Spinal cord (tissue), 10 donors: ENCODE measurements around the gene PRR5. TPM values are rescaled to one million over a fixed set of nuclear protein-coding genes. Genes with fewer than 3 reads are reported as not detected.

Experiments
- DNase-seq, 6 donors: peaks; one replicate each; pipeline versions ENCODE4 v3.0.0 to v3.0.0-alpha.2; 2013 to 2015; ENCODE audit warnings: low spot score in 6 of 6, low read depth in 4 of 6
- H3K27ac ChIP-seq: one replicate; pipeline ENCODE4 v1.5.1; 2013; ENCODE audit warnings: low read depth, low read length, control low read depth
- H3K27me3 ChIP-seq: one replicate; pipeline ENCODE4 v1.6.1; 2013; ENCODE audit warnings: low read length; ENCODE audit not compliant: control insufficient read depth, insufficient read depth
- H3K36me3 ChIP-seq: one replicate; pipeline ENCODE4 v1.6.1; 2013; ENCODE audit warnings: low read length; ENCODE audit not compliant: control insufficient read depth, insufficient read depth
- H3K4me1 ChIP-seq: one replicate; pipeline ENCODE4 v1.6.1; 2013; ENCODE audit warnings: low read length; ENCODE audit not compliant: control insufficient read depth, insufficient read depth
- H3K4me3 ChIP-seq: one replicate; pipeline ENCODE4 v1.5.1; 2013; ENCODE audit warnings: low read depth, low read length, control low read depth
- H3K9me3 ChIP-seq: one replicate; pipeline ENCODE4 v1.6.1; 2013; ENCODE audit warnings: low read length; ENCODE audit not compliant: control insufficient read depth, insufficient read depth
- WGBS: methylation state at CpG from one replicate; pipeline ENCODE4 v1.1.5; 2013; ENCODE audit warnings: missing lambda C conversion rate; ENCODE audit not compliant: insufficient coverage; 5-methylcytosine and 5-hydroxymethylcytosine counted together
- polyA plus RNA-seq, 2 donors: library from polyadenylated mRNA; unstranded; fragments of 120-200 nt; gene quantifications; one replicate each; pipeline ENCODE4 v1.2.1, GENCODE V29; 2013; ENCODE audit not compliant: insufficient read length in 2 of 2
- total RNA-seq, 2 donors: library from RNA; depleted of rRNA in 1 of 2; stranded (reverse); fragments of 120-200 nt in 1 of 2; fragments of >200 nt in 1 of 2; gene quantifications; one replicate each; pipeline versions ENCODE4 v1.2.3 to v1.2.4, GENCODE V29; 2013 to 2014
- donor health status: healthy.

PRR5 gene
- total and polyA plus RNA-seq, 4 donors: 12.1 to 35.2 (median 20.9) TPM

DNA sequence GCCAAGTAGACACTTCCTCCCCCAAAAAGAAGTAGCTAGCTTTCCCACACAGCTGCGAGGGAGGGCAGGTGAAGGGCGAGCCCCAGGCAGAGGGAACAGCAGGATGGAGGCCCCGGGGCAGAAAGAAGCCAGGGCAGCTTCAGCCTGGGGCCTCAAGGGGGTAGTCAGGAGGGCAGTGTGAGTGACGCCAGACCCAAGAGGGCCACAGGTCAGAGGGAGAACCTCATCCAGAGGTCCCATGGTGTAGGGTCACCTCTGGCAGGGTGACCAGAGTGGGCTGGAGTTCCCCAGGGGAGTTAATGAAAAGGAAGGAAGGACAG lies 9.2 kb downstream of the PRR5 start:
- DNase-seq: no peak
- no peak overlapping the region for H3K4me3 ChIP-seq
- no peaks in the 10 kb centered on the region for H3K27me3 ChIP-seq
- H3K36me3 ChIP-seq: peaks cover 39% of the 10 kb centered on the region
- no peak overlapping the region for H3K27ac ChIP-seq
- 74% methylated on average over 4 of the region's 4 CpGs for WGBS
- H3K4me1 ChIP-seq: peaks cover 6% of the 10 kb centered on the region
- H3K9me3 ChIP-seq: no peaks in the 10 kb centered on the region

DNA sequence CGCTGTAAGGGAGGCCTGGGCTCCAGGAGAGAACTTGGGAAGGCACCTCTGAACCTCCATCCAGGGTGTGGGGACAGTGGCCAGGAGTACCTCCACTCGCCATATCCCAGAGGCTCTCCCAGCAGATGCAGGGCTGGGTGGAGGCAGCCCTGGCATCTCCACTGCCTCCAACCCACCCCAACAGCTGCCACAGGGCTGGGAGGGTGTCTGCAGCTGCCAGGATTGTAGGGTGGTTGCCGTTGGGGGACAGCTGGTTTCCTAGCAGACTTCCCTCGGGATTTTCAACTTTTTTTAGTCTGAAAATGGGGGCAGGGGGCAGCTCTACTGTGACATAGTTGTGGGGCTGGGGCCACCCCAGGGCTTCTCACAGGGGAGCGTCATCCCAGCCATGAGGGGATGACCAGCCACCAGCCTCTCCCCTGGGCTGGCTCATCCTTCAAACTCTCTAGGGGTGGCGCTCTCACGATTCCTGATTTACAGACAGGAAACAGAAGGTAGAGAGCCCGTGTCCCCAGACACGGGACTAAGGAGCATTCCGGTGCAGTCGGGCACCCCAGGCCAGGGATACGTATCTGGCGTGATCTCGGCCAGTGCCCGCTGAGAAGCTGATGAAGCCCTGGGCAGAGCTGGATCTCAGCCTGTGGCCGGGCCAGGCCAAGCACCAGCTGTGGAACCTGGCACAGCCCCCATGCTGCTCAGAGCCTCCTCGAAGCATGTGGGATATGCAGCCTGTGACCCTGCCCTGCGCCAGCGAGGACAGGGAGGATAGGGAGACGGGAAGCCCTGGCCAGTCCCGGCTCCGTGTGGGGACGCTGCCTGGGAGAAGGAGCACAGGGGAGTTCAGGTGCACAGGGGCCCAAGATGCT lies 9.9 kb downstream of the PRR5 start:
- Histone ChIP-seq H3K27ac (no peak overlapping the region), H3K27me3 (no peaks in the 10 kb centered on the region), H3K9me3 (no peaks in the 10 kb centered on the region), H3K4me3 (no peak overlapping the region), H3K4me1 (peaks cover 6% of the 10 kb centered on the region), H3K36me3 (peaks cover 39% of the 10 kb centered on the region)
- 78% methylated on average over 22 of the region's 23 CpGs for WGBS
- DNase-seq: no peak

DNA sequence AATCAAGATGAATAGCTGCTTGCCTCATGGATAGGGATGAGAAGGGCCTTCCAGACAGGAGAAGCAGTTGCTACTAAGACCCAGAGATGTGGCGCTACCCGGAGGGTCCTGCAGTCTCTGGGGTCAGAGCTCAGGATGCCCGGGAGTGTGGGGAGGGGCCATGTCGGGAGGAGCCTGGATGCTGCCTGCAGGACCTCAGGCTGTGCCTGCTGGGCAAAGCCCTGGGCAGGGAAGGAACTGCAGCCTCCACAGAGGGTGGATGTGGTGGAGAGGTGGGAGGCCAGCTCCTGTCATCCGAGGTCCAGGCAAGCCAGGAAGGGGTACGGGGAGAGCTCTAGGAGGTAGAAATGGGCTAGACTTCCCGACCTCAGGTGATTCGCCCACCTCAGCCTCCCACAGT lies 11.0 kb downstream of the PRR5 start:
- Histone ChIP-seq H3K27ac (no peak overlapping the region), H3K36me3 (peaks cover 32% of the 10 kb centered on the region), H3K4me1 (peaks cover 6% of the 10 kb centered on the region), H3K9me3 (no peaks in the 10 kb centered on the region), H3K27me3 (no peaks in the 10 kb centered on the region), H3K4me3 (no peak overlapping the region)
- DNase-seq: no peak
- 89% methylated on average over 8 of the region's 8 CpGs for WGBS

DNA sequence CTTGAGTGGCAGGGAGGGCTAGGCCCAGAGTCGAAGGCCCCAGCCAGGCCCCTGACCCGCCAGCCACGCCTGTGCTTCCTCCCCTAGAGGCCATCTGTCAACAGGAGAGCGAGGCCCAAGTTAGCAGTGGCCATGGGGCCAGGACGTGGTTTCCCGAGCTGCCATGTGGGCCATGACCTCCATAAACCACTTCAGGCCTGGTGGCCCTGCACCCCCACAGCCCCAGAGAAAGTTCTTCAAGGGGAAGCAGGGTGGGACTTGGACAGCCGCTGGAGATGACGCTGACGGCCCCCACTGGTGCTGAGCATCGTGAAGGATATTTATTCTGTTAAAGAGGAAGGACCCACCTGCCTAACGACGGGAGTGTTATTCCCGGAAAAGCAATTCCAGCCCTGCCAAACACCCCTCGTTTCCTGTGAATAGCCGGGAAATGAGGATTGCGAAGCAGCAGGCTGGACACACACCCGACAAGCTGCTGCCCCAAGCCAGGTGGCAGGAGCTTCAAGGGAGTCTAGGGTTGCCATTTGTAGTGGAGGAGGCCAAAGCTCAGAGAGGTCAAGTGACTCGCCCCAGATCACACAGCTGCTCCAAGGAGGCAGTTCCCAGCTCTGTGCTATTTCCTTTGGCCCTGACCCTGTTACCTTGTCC lies 12.8 kb downstream of the PRR5 start:
- Histone ChIP-seq H3K27ac (no peak overlapping the region), H3K4me1 (peaks cover 6% of the 10 kb centered on the region), H3K27me3 (no peaks in the 10 kb centered on the region), H3K36me3 (peaks cover 35% of the 10 kb centered on the region), H3K4me3 (no peak overlapping the region), H3K9me3 (no peaks in the 10 kb centered on the region)
- 65% methylated on average over 11 of the region's 18 CpGs for WGBS
- DNase-seq: no peak

GRCh38 chr22:44718418-44718817 lies 16.4 kb downstream of the PRR5 start:
- WGBS: 100% methylated on average over 1 of the region's 3 CpGs
- H3K9me3 ChIP-seq: no peaks in the 10 kb centered on the region
- H3K27ac ChIP-seq: no peak overlapping the region
- H3K4me1 ChIP-seq: peaks cover 3% of the 10 kb centered on the region
- H3K4me3 ChIP-seq: no peak overlapping the region
- H3K27me3 ChIP-seq: no peaks in the 10 kb centered on the region
- no peak for DNase-seq
- H3K36me3 ChIP-seq: peaks cover 31% of the 10 kb centered on the region

GRCh38 chr22:44719586-44720368 lies 17.8 kb downstream of the PRR5 start:
- Histone ChIP-seq H3K9me3 (no peaks in the 10 kb centered on the region), H3K4me3 (no peak overlapping the region), H3K27ac (no peak overlapping the region), H3K36me3 (peaks cover 27% of the 10 kb centered on the region), H3K27me3 (no peaks in the 10 kb centered on the region), H3K4me1 (peaks cover 3% of the 10 kb centered on the region)
- DNase-seq: no peak
- WGBS: 76% methylated on average over 11 of the region's 13 CpGs

GRCh38 chr22:44721213-44721612 lies 19.2 kb downstream of the PRR5 start:
- WGBS: 92% methylated on average over 5 of the region's 7 CpGs
- H3K4me1 ChIP-seq: peaks cover 3% of the 10 kb centered on the region
- no peak for DNase-seq

DNA sequence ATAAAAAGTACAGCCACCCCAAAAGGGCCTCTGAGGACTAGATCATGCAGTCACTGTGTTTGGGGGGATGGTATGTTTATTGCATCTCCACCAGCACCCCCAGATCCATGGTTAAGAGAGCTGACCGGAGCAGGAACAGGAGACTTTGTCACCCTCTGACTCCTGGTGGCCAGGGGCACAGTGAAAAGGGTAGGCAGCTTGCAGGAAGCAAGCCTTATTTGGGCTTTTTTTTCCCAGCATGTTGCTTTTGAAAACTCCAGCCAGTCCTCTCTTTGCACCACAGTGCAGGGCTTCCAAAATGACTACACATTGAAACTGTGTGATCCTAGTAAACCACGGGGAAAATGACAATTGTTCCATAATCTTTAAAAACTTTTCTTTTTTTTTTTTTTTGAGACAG lies 20.6 kb downstream of the PRR5 start:
- Histone ChIP-seq H3K4me3 (no peak overlapping the region), H3K9me3 (no peaks in the 10 kb centered on the region), H3K4me1 (peaks cover 3% of the 10 kb centered on the region), H3K27me3 (no peaks in the 10 kb centered on the region), H3K27ac (no peak overlapping the region), H3K36me3 (peaks cover 40% of the 10 kb centered on the region)
- no peak for DNase-seq
- 70% methylated on average over 2 of the region's 2 CpGs for WGBS

More at GRCh38 chr22:44721213-44721612, 19.2 kb downstream of the PRR5 start:
- H3K4me3 ChIP-seq: no peak overlapping the region
- no peak overlapping the region for H3K27ac ChIP-seq
- peaks cover 26% of the 10 kb centered on the region for H3K36me3 ChIP-seq
- H3K9me3 ChIP-seq: no peaks in the 10 kb centered on the region
- H3K27me3 ChIP-seq: no peaks in the 10 kb centered on the region

DNA sequence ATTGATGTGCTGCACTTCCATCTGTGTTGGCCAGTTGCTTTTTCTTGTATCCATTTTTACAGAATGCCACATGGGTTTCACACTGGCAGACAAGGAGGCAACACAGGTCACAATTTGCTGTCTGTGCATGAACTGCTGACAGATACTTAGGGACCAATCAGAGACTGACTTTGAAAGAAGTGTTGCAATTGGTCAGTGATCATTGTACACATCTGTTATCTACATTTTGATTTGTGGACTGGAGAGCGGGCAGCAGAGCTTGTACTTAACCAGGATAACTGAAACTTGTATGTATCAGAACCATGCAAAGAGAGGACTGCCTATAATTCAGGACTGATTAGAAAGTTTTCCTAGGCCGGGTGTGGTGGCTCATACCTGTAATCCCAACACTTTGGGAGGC lies 21.8 kb downstream of the PRR5 start:
- 100% methylated on average over 1 of the region's 2 CpGs for WGBS
- peaks cover 8% of the 10 kb centered on the region for H3K4me1 ChIP-seq
- no peak for DNase-seq
- H3K4me3 ChIP-seq: no peak overlapping the region
- H3K36me3 ChIP-seq: peaks cover 51% of the 10 kb centered on the region
- H3K9me3 ChIP-seq: no peaks in the 10 kb centered on the region
- no peak overlapping the region for H3K27ac ChIP-seq
- no peaks in the 10 kb centered on the region for H3K27me3 ChIP-seq
